NCI-H2171 treated with DMSO at 0.1 percent for 48 hours (cell line): ENCODE data around the gene PRSS23.
"Not testable (repeated sequence)": the region's sequence is repeated elsewhere in the genome, so short reads cannot be mapped to it uniquely, and the experiment has no call there.

Source experiments
- DNase-seq: peaks from one replicate; lab custom pipeline; 2025; lab: John Stamatoyannopoulos, UW

Gene PRSS23

GRCh38 chr11:86800076-86800959, at the start of gene PRSS23:
TSS of gene PRSS23 (plus strand) at chr11:86800542. CDS start at chr11:86807644, 7,102 bp downstream.
- peak; percentile 8 for DNase-seq

GRCh38 chr11:86753459-86753858, 46.9 kb upstream of the PRSS23 start:
- no peak for DNase-seq

- DNase-seq = no peak
Measured at GRCh38 chr11:86755146-86755545, 45.2 kb upstream of the PRSS23 start.

- no peak for DNase-seq
Measured at GRCh38 chr11:86758171-86758570, 42.2 kb upstream of the PRSS23 start.

- no peak for DNase-seq
Measured at GRCh38 chr11:86760577-86760976, 39.8 kb upstream of the PRSS23 start.

GRCh38 chr11:86761978-86762377, 38.4 kb upstream of the PRSS23 start:
- DNase-seq = no peak

GRCh38 chr11:86765203-86765602, 35.1 kb upstream of the PRSS23 start:
- DNase-seq = no peak

- DNase-seq = no peak
Measured at GRCh38 chr11:86765878-86766277, 34.5 kb upstream of the PRSS23 start.

- no peak for DNase-seq
Measured at GRCh38 chr11:86769219-86769618, 31.1 kb upstream of the PRSS23 start.

- not testable (repeated sequence) for DNase-seq
Measured at GRCh38 chr11:86770473-86771027, 29.8 kb upstream of the PRSS23 start.

- DNase-seq = no peak
Measured at GRCh38 chr11:86772999-86773398, 27.3 kb upstream of the PRSS23 start.

- no peak for DNase-seq
Measured at GRCh38 chr11:86773513-86774252, 26.7 kb upstream of the PRSS23 start.

GRCh38 chr11:86774417-86774816, 25.9 kb upstream of the PRSS23 start:
- no peak for DNase-seq

GRCh38 chr11:86775361-86775760, 25.0 kb upstream of the PRSS23 start:
- DNase-seq = no peak

- no peak for DNase-seq
Measured at GRCh38 chr11:86781546-86781945, 18.8 kb upstream of the PRSS23 start.

- DNase-seq = no peak
Measured at GRCh38 chr11:86782742-86783141, 17.6 kb upstream of the PRSS23 start.

GRCh38 chr11:86783661-86784060, 16.7 kb upstream of the PRSS23 start:
- no peak for DNase-seq

GRCh38 chr11:86784241-86784681, 16.1 kb upstream of the PRSS23 start:
- no peak for DNase-seq

- no peak for DNase-seq
Measured at GRCh38 chr11:86785576-86785975, 14.8 kb upstream of the PRSS23 start.

GRCh38 chr11:86787018-86787536, 13.3 kb upstream of the PRSS23 start:
- no peak for DNase-seq

- no peak for DNase-seq
Measured at GRCh38 chr11:86787656-86788055, 12.7 kb upstream of the PRSS23 start.

GRCh38 chr11:86790195-86790725, 10.1 kb upstream of the PRSS23 start:
- DNase-seq = no peak
